ENCODE results near the gene APOBEC3F. TPM values are rescaled to one million over a fixed set of nuclear protein-coding genes. Genes with fewer than 3 reads are reported as not detected.

The APOBEC3F gene
- total RNA-seq, 6 experiments from 2014 or later = 2.0 to 6.6 (median 4.5) TPM

DNA sequence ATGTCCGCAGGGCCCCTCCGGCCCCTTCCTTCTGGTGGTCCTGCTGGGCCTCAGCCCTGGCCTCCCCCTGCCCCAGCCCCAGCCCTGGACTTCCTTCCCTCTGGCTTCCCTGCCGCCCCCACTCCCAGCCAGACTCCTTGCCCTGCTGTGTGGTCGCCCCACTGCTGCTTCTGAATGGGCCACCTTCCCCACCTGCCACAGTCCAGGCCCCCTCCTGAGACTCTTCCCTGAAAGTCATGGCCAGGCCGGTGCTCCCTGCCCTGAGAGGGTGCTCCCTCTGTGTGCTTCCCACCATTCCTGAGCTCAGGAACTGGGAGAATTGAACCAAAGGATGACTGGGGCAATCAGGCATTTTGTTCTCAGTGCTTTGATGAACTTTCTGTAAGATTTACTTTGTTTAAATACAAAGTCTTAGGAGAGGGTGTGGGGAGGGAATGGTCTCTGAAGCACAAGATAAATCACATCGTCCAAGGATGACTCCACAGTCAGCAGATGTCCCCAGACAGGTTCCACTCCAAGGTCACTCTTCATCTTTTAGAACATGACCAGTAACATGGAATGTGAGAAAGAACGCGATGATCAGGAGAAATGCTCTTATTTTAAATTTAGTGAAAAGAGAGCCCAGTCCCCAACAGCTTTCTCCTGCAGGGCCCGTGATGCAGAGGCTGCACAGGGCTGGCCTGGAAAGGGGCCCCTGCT lies 19.0 kb upstream of the APOBEC3F start:
- H3K4me1 ChIP-seq = no peaks in the 10 kb centered on the region
- DNase-seq = peak in 1 of 3 donors; percentile 34
- H3K4me3 ChIP-seq = peak overlapping the region; percentile 20 to 40 (median 34)
- H3K27me3 ChIP-seq = no peaks in the 10 kb centered on the region
- TF ChIP-seq POLR2A (IDR thresholded peaks at IDR 0.05) = no peak
- TF ChIP-seq, protein P1, sequence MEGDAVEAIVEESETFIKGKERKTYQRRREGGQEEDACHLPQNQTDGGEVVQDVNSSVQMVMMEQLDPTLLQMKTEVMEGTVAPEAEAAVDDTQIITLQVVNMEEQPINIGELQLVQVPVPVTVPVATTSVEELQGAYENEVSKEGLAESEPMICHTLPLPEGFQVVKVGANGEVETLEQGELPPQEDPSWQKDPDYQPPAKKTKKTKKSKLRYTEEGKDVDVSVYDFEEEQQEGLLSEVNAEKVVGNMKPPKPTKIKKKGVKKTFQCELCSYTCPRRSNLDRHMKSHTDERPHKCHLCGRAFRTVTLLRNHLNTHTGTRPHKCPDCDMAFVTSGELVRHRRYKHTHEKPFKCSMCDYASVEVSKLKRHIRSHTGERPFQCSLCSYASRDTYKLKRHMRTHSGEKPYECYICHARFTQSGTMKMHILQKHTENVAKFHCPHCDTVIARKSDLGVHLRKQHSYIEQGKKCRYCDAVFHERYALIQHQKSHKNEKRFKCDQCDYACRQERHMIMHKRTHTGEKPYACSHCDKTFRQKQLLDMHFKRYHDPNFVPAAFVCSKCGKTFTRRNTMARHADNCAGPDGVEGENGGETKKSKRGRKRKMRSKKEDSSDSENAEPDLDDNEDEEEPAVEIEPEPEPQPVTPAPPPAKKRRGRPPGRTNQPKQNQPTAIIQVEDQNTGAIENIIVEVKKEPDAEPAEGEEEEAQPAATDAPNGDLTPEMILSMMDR (IDR thresholded peaks at IDR 0.05) = no peak
- no peak for ATAC-seq
- WGBS (ENCODE audit: insufficient coverage, low coverage, low lambda C conversion rate, missing lambda C conversion rate) = 46% methylated on average over 5 of the region's 9 CpGs
- H3K9me3 ChIP-seq = no peaks in the 10 kb centered on the region
- intact Hi-C loops (cut with DNase I) = no loop called here
- no peaks in the 10 kb centered on the region for H3K36me3 ChIP-seq
- peak overlapping the region; percentile 40 to 60 (median 47) for H3K27ac ChIP-seq

DNA sequence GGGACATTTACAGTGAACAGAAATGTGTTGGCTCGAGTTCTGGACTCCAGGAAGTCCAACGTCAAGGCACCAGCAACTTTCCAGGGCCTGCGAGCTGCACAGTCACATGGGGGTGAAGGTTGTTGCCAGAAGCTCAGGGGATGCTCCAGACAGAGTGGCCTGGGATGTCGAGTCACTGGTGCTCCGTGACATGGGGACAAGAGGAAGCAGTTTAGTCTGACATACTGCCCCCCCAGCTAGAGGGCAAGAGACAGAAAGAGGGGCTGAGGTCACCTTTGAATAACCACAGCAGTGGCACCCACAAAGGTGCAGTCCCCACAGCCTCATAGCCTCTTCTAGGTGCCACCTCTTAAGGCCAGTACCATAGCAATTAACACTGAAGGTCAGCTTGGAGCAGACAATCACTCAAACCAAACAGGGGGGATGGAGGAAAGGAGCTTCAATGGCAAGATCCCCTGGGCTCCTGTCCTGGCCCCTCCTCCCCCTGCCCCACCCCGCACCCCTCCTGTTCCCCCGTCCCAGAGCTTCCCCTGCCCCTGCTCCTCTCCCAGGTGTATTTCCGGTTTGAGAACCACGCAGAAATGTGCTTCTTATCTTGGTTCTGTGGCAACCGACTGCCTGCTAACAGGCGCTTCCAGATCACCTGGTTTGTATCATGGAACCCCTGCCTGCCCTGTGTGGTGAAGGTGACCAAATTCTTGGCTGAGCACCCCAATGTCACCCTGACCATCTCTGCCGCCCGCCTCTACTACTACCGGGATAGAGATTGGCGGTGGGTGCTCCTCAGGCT lies 15.9 kb upstream of the APOBEC3F start:
- no peaks in the 10 kb centered on the region for H3K36me3 ChIP-seq
- ATAC-seq = no peak

DNA sequence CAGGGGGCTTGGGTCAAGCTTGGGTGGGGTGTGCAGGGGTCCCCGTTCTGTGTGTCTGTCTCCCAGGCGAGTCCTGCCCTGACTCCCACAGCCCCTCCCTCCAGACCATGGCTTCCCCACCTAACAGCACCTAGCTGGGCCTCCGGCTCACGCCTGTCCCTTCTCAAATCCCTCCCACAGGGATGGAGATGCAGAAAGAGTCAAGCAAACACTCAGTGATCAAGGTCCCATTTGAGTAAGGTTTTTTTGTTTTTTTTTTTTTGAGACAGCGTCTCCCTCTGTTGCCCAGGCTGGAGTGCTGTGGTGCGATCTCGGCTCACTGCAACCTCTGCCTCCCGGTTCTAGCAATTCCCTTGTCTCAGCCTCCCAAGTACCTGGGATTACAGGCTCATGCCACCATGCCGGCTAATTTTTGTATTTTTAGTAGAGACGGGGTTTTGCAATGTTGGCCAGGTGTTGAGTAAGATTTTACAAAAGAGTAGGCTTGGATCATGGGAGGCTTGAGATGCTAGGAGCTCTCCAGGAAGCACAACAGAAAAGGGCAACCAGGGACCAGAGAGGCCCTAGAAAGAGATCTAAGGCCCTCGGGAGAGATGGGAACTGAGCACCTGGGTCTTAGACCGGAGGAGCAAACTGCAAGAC lies 14.0 kb upstream of the APOBEC3F start:
- TF ChIP-seq, protein P1 (IDR thresholded peaks at IDR 0.05) = no peak
- TF ChIP-seq POLR2A (IDR thresholded peaks at IDR 0.05) = no peak
- no peak overlapping the region for H3K4me3 ChIP-seq
- no peaks in the 10 kb centered on the region for H3K27me3 ChIP-seq
- no peak for DNase-seq
- no peaks in the 10 kb centered on the region for H3K36me3 ChIP-seq
- intact Hi-C loops (cut with DNase I) = no loop called here
- no peak overlapping the region for H3K27ac ChIP-seq
- no peaks in the 10 kb centered on the region for H3K9me3 ChIP-seq
- 50% methylated on average over 9 of the region's 12 CpGs for WGBS (ENCODE audit: insufficient coverage, low coverage, low lambda C conversion rate, missing lambda C conversion rate)
- peak in 2 of 4 donors; percentile 16 to 32 for ATAC-seq
- no peaks in the 10 kb centered on the region for H3K4me1 ChIP-seq

More for the DNA sequence above, 15.9 kb upstream of the APOBEC3F start:
- H3K9me3 ChIP-seq = no peaks in the 10 kb centered on the region
- H3K27me3 ChIP-seq = no peaks in the 10 kb centered on the region
- intact Hi-C loops (cut with DNase I) = no loop called here
- no peak for DNase-seq
- no peak overlapping the region for H3K4me3 ChIP-seq
- no peak for TF ChIP-seq POLR2A (IDR thresholded peaks at IDR 0.05)
- TF ChIP-seq, protein P1 (IDR thresholded peaks at IDR 0.05) = no peak
- H3K4me1 ChIP-seq = no peaks in the 10 kb centered on the region
- 73% methylated on average over 8 of the region's 15 CpGs for WGBS (ENCODE audit: insufficient coverage, low coverage, low lambda C conversion rate, missing lambda C conversion rate)
- no peak overlapping the region for H3K27ac ChIP-seq

DNA sequence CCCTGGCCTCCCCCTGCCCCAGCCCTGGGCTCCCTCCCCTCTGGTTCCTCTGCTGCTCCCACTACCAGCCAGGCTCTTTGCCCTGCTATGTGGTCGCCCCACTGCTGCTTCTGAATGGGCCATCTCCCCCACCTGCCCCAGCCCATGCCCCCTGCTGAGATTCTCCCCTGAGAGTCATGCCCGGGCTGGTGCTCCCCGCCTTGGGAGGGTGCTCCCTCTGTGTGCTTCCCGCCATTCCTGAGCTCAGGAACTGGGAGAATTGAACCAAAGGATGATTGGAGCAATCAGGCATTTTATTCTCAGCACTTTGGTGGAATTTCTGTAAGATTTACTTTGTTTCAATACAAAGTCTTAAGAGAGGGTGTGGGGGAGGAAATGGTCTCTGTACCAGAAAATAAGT lies 12.9 kb upstream of the APOBEC3F start:
- Histone ChIP-seq H3K4me3 (no peak overlapping the region), H3K27ac (no peak overlapping the region), H3K9me3 (no peaks in the 10 kb centered on the region), H3K4me1 (no peaks in the 10 kb centered on the region), H3K27me3 (no peaks in the 10 kb centered on the region), H3K36me3 (no peaks in the 10 kb centered on the region)
- no peak for DNase-seq
- no peak for ATAC-seq
- WGBS (ENCODE audit: insufficient coverage, low coverage, low lambda C conversion rate, missing lambda C conversion rate) = 80% methylated on average over 1 of the region's 4 CpGs
- TF ChIP-seq POLR2A (IDR thresholded peaks at IDR 0.05) = no peak
- TF ChIP-seq, protein P1 (IDR thresholded peaks at IDR 0.05) = no peak
- intact Hi-C loops (cut with DNase I) = no loop called here

Data from right lobe of liver (tissue), 6 donors.